WTC11 (cell line): ENCODE measurements around the gene MYO5B. TPM values are rescaled to one million over a fixed set of nuclear protein-coding genes. Genes with fewer than 3 reads are reported as not detected.

Experiments used
- ATAC-seq: fragments of 200-7000 bp; cut with Tn5 transposase; 2 replicates; pipeline ENCODE4 v1.10.0; 2021; ENCODE audit warnings: mild to moderate bottlenecking, moderate library complexity
- CTCF ChIA-PET: fragments of 300-600 bp; sonication (Branson Sonifier 250); formaldehyde crosslinking; loops from one replicate; lab custom pipeline; 2021; ENCODE audit warnings: antibody characterized with exemption; lab: Charles Lee
- POLR2A ChIA-PET: fragments of 350-600 bp; sonication (Branson Sonifier 250); formaldehyde crosslinking; loops from one replicate; lab custom pipeline; 2021; ENCODE audit warnings: antibody characterized with exemption; lab: Charles Lee
- DNase-seq: peaks from one replicate; pipeline ENCODE4 v3.0.0; 2021; ENCODE audit warnings: low spot score
- H3K27ac Mint-ChIP-seq: 2 replicates; pipeline ENCODE4 v1.8.0; 2021; ENCODE audit warnings: mixed read lengths
- H3K27me3 Mint-ChIP-seq: 2 replicates; pipeline ENCODE4 v1.8.0; 2021; ENCODE audit warnings: low read depth, mild to moderate bottlenecking, moderate library complexity, mixed read lengths
- H3K36me3 Mint-ChIP-seq: 2 replicates; pipeline ENCODE4 v1.8.0; 2021; ENCODE audit warnings: mixed read lengths
- H3K4me1 Mint-ChIP-seq: 2 replicates; pipeline ENCODE4 v1.8.0; 2022; ENCODE audit warnings: mixed read lengths
- H3K4me3 Mint-ChIP-seq: 2 replicates; pipeline ENCODE4 v1.8.0; 2021; ENCODE audit warnings: mild to moderate bottlenecking, moderate library complexity, mixed read lengths
- H3K9me3 Mint-ChIP-seq: 2 replicates; pipeline ENCODE4 v1.8.0; 2021; ENCODE audit warnings: mixed read lengths
- E2F4 ChIP-seq: sonication (generic); formaldehyde crosslinking; IDR thresholded peaks from 2 replicates; pipeline ENCODE4 v1.8.1; 2022; ENCODE audit warnings: low read depth, mild to moderate bottlenecking, moderate library complexity, missing genetic modification reagents, borderline replicate concordance
- FOXJ3 ChIP-seq: sonication (generic); formaldehyde crosslinking; IDR thresholded peaks from 2 replicates; pipeline ENCODE4 v1.9.0; 2021; ENCODE audit warnings: missing genetic modification reagents, mild to moderate bottlenecking, borderline replicate concordance
- GABPB1 ChIP-seq: sonication (generic); formaldehyde crosslinking; IDR thresholded peaks from 2 replicates; pipeline ENCODE4 v1.8.1; 2023; ENCODE audit warnings: mild to moderate bottlenecking, missing genetic modification reagents
- GTF2I ChIP-seq: fragments of 250-450 bp; sonication (Bioruptor Pico); conservative IDR thresholded peaks from 2 replicates; pipeline ENCODE4 v1.4.0; 2021; ENCODE audit warnings: mild to moderate bottlenecking
- MXD4 ChIP-seq: fragments of 250-450 bp; sonication (Bioruptor Pico); IDR thresholded peaks from 2 replicates; pipeline ENCODE4 v1.8.0; 2021; ENCODE audit warnings: mild to moderate bottlenecking, moderate library complexity, borderline replicate concordance
- PRRX2 ChIP-seq: fragments of 250-450 bp; sonication (Bioruptor Pico); IDR thresholded peaks from 2 replicates; pipeline ENCODE4 v1.8.0; 2021; ENCODE audit warnings: mild to moderate bottlenecking
- STAT6 ChIP-seq: sonication (generic); formaldehyde crosslinking; conservative IDR thresholded peaks from 2 replicates; pipeline ENCODE4 v1.8.1; 2023; ENCODE audit warnings: mild to moderate bottlenecking, low read depth, missing genetic modification reagents, moderate library complexity
- TP53 ChIP-seq: sonication (generic); formaldehyde crosslinking; IDR thresholded peaks from 2 replicates; pipeline ENCODE4 v1.8.1; 2023; ENCODE audit warnings: mild to moderate bottlenecking, missing genetic modification reagents
- ZMAT4 ChIP-seq: fragments of 250-450 bp; sonication (Bioruptor Pico); IDR thresholded peaks from 2 replicates; pipeline ENCODE4 v1.9.0; 2021; ENCODE audit warnings: mild to moderate bottlenecking
- ZNF317 ChIP-seq: sonication (generic); formaldehyde crosslinking; IDR thresholded peaks from 2 replicates; pipeline ENCODE4 v1.8.1; 2023; ENCODE audit warnings: low read depth, mild to moderate bottlenecking, moderate library complexity, missing genetic modification reagents, borderline replicate concordance
- ZNF416 ChIP-seq: fragments of 250-450 bp; sonication (Bioruptor Pico); IDR thresholded peaks from 2 replicates; pipeline ENCODE4 v1.9.0; 2021; ENCODE audit warnings: mild to moderate bottlenecking, inconsistent platforms
- ZNF512 ChIP-seq: sonication (generic); formaldehyde crosslinking; IDR thresholded peaks from 2 replicates; pipeline ENCODE4 v1.8.1; 2022; ENCODE audit warnings: missing genetic modification reagents, borderline replicate concordance
- total RNA-seq: library from RNA; stranded (reverse); gene quantifications from 3 replicates; pipeline ENCODE4 v1.2.3, GENCODE V29; 2021
- TF ChIP-seq, protein P1 (sequence below): fragments of 200-600 bp; IDR thresholded peaks from 2 replicates; pipeline ENCODE4 v1.8.0; 2022; ENCODE audit warnings: antibody characterized with exemption
- TF ChIP-seq, protein P2 (sequence below): sonication (generic); formaldehyde crosslinking; IDR thresholded peaks from 2 replicates; pipeline ENCODE4 v1.8.0; 2023; ENCODE audit warnings: missing genetic modification reagents

Gene MYO5B
- total RNA-seq, 1 experiment from 2014 or later: 8.7 TPM

- TF ChIP-seq, protein P1, sequence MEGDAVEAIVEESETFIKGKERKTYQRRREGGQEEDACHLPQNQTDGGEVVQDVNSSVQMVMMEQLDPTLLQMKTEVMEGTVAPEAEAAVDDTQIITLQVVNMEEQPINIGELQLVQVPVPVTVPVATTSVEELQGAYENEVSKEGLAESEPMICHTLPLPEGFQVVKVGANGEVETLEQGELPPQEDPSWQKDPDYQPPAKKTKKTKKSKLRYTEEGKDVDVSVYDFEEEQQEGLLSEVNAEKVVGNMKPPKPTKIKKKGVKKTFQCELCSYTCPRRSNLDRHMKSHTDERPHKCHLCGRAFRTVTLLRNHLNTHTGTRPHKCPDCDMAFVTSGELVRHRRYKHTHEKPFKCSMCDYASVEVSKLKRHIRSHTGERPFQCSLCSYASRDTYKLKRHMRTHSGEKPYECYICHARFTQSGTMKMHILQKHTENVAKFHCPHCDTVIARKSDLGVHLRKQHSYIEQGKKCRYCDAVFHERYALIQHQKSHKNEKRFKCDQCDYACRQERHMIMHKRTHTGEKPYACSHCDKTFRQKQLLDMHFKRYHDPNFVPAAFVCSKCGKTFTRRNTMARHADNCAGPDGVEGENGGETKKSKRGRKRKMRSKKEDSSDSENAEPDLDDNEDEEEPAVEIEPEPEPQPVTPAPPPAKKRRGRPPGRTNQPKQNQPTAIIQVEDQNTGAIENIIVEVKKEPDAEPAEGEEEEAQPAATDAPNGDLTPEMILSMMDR: no peak
- TF ChIP-seq ZNF512 (CRISPR knock-in tag): no peak
- no peak for TF ChIP-seq ZMAT4 (CRISPR knock-in tag)
- no peak for TF ChIP-seq GTF2I (CRISPR knock-in tag)
- no peak for TF ChIP-seq TP53 (CRISPR knock-in tag)
- TF ChIP-seq, all 79 proteins: peak for 0
Observed at GRCh38 chr18:49869354-49869753, 325.6 kb downstream of the MYO5B start (continued).

DNA sequence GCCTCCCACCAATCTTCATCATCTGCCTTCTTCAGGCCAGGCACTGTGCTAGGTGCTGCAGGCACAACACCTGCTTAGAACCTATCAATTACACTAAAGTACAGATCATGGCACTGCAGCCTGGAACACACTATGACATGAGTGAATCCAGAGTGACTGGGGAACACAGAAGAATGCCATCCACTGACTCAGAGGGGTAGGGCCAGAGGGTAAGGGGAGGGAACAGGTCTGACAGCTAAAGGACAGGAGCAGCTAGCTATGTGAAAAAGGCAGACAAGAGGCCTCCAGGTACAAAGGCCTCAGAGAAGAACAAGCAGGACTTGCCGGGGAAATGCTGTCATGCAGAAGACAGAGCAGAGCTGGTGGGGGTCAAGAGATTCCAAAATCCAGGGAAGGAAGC, 328.3 kb downstream of the MYO5B start:
- H3K27ac Mint-ChIP-seq: no peak overlapping the region
- H3K36me3 Mint-ChIP-seq: peaks cover 3% of the 10 kb centered on the region; the same call in 1 of the 2 replicates

More for the DNA sequence above, 328.3 kb downstream of the MYO5B start:
- ATAC-seq (no peak), DNase-seq (no peak)
- Mint-ChIP-seq H3K4me1 (no peaks in the 10 kb centered on the region), H3K27me3 (no peaks in the 10 kb centered on the region), H3K9me3 (peaks cover 5% of the 10 kb centered on the region), H3K4me3 (no peak overlapping the region)
- CTCF ChIA-PET: interaction anchor here (3.5 kb wide), 1 partner anchor 8 kb away, joined by 19 read pairs; no protein-coding TSS in a partner anchor
- POLR2A ChIA-PET: no interaction called here
- TF ChIP-seq PRRX2 (CRISPR knock-in tag) (no peak), GTF2I (CRISPR knock-in tag) (no peak), FOXJ3 (no peak), ZNF317 (CRISPR knock-in tag) (no peak), ZNF416 (no peak), STAT6 (CRISPR knock-in tag) (no peak), GABPB1 (CRISPR knock-in tag) (no peak), ZMAT4 (CRISPR knock-in tag) (no peak), E2F4 (no peak), MXD4 (CRISPR knock-in tag) (no peak)
- TF ChIP-seq, protein P2, sequence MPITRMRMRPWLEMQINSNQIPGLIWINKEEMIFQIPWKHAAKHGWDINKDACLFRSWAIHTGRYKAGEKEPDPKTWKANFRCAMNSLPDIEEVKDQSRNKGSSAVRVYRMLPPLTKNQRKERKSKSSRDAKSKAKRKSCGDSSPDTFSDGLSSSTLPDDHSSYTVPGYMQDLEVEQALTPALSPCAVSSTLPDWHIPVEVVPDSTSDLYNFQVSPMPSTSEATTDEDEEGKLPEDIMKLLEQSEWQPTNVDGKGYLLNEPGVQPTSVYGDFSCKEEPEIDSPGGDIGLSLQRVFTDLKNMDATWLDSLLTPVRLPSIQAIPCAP (CRISPR knock-in tag): no peak
